Heart right ventricle (tissue), 16 donors: ENCODE results near the gene NAXD. TPM values are rescaled to one million over a fixed set of nuclear protein-coding genes. Genes with fewer than 3 reads are reported as not detected.

Experiments
- ATAC-seq, 8 donors: fragments of 200-7000 bp; cut with Tn5 transposase; one replicate each; pipeline ENCODE4 v1.9.1; 2020; ENCODE audit warnings: mild to moderate bottlenecking in 8 of 8, moderate library complexity in 8 of 8, moderate number of reproducible peaks in 1 of 8
- DNase-seq, 2 donors: peaks; one replicate each; pipeline ENCODE4 v3.0.0-alpha.2; 2020
- H3K27ac ChIP-seq, 10 donors: fragments of 200-600 bp; sonication (generic) in 2 of 10; one replicate each; pipeline versions ENCODE4 v1.5.0 to v1.8.0; 2020 to 2022; ENCODE audit warnings: mild to moderate bottlenecking in 3 of 10
- H3K27me3 ChIP-seq, 7 donors: fragments of 200-600 bp; one replicate each; pipeline ENCODE4 v1.8.0; 2021 to 2022; ENCODE audit warnings: mild to moderate bottlenecking in 2 of 7
- H3K36me3 ChIP-seq, 9 donors: fragments of 200-600 bp; sonication (generic) in 1 of 9; one replicate each; pipeline versions ENCODE4 v1.5.0 to v1.8.0; 2020 to 2022; ENCODE audit warnings: mild to moderate bottlenecking in 2 of 9
- H3K4me1 ChIP-seq, 9 donors: fragments of 200-600 bp; sonication (generic) in 1 of 9; one replicate each; pipeline versions ENCODE4 v1.5.0 to v1.8.0; 2020 to 2022; ENCODE audit warnings: mild to moderate bottlenecking in 4 of 9
- H3K4me3 ChIP-seq, 10 donors: fragments of 200-600 bp; sonication (generic) in 2 of 10; one replicate each; pipeline versions ENCODE4 v1.5.0 to v1.8.0; 2020 to 2022; ENCODE audit warnings: mild to moderate bottlenecking in 7 of 10, moderate library complexity in 2 of 10
- H3K9me3 ChIP-seq, 11 donors: fragments of 200-600 bp in 10 of 11; sonication (generic) in 2 of 11; one replicate each; pipeline versions ENCODE4 v1.5.0 to v1.8.0; 2013 to 2022; ENCODE audit warnings: mild to moderate bottlenecking in 2 of 11, control low read depth in 1 of 11, moderate library complexity in 1 of 11
- CTCF ChIP-seq, 9 donors: fragments of 200-600 bp; sonication (generic) in 2 of 9; IDR thresholded peaks; one replicate each; pipeline versions ENCODE4 v1.5.0 to v1.8.0; 2021 to 2022; ENCODE audit warnings: antibody characterized with exemption in 9 of 9, mild to moderate bottlenecking in 5 of 9, moderate library complexity in 1 of 9
- WGBS, 2 donors: extraction: QIAGEN DNeasy Blood & Tissue Kit; methylation state at CpG; one replicate each; pipeline ENCODE4 v1.1.7; 2013; ENCODE audit warnings: inconsistent platforms in 1 of 2; 5-methylcytosine and 5-hydroxymethylcytosine counted together
- intact Hi-C, 10 donors: fragments of 100-400 bp; cut with DNase I; formaldehyde crosslinking; loops; one replicate each; pipeline versions ENCODE4 v1.11.1 to v1.14.2; 2022
- polyA plus RNA-seq, 2 donors: library from polyadenylated mRNA; stranded (reverse); fragments of 200-250 nt; gene quantifications; one replicate each; pipeline ENCODE4 v1.2.3, GENCODE V29; 2013
- total RNA-seq, 10 donors: library from RNA; stranded (reverse); fragmentation: NEBNext Ultra II Directional in 3 of 10; extraction: Animal tissue kit (Norgen Biotek cat#: 25700) in 3 of 10; gene quantifications; one replicate each; pipeline versions ENCODE4 v1.2.1 to v1.2.4, GENCODE V29; 2021 to 2023
- donor health status: Arrhythmogenic right ventricular cardiomyopathy.
- donor health status: ischemic (EF 13 %, LVEDD 7.1; RV severe dilation, severe dysfunction).
- donor health status: healthy with polysubstance abuse.
- donor health status: DM: no; HTN: yes; CAD: no.
- donor health status: DM: no; HTN: no; CAD: no.
- donor health status: ischemic (EF 25% LVEDD 6.9; RV normal size, moderate dysfunction).
- donor health status: ischemic (EF 25% LVEDD 5.7; RV mildly dilated, moderate dysfunction).
- donor health status: healthy.
- donor health status: DM: yes; HTN: yes; CAD: no.
- donor health status: Ischemic cardiomyopathy.
- donor health status: ischemic (EF 35%, LVEDD 5.7; RV mildly dilated, moderate dysfunction).
- donor health status: nonischemic (EF 11% LVEDD 7.7; RV severe dilation, severe dysfunction).
- donor health status: DM: yes; HTN: yes; CAD: no.
- donor health status: PGD.
- donor health status: ischemic (EF 29% LVEDD 5.4; RV normal size, mild dysfunction).
- donor health status: nonischemic (EF 23%, LVEDD 6.1; RV moderate dilation, normal function).

NAXD gene
- total and polyA plus RNA-seq, 12 donors, result 22.1 to 43.4 (median 27.8) TPM

GRCh38 chr13:110662091-110662490, 46.7 kb downstream of the NAXD start:
- Histone ChIP-seq H3K27ac (no peak overlapping the region), H3K9me3 (peaks cover 0 to 27% (median 3%) of the 10 kb centered on the region in 11 donors), H3K4me3 (no peak overlapping the region), H3K4me1 (peaks cover 0 to 49% (median 0%) of the 10 kb centered on the region in 9 donors), H3K36me3 (peaks cover 0 to 96% (median 43%) of the 10 kb centered on the region in 9 donors), H3K27me3 (no peaks in the 10 kb centered on the region)
- no peak for ATAC-seq
- 97 to 99% methylated on average over 25 of the region's 25 CpGs for WGBS, 2 donors
- intact Hi-C loops, result no loop called here
- no peak for TF ChIP-seq CTCF (IDR thresholded peaks at IDR 0.05)
- no peak for DNase-seq

- TF ChIP-seq CTCF (IDR thresholded peaks at IDR 0.05), result no peak
- Histone ChIP-seq H3K36me3 (peaks cover 0 to 96% (median 45%) of the 10 kb centered on the region in 9 donors), H3K27ac (peak overlapping the region in 1 of 10 donors; percentile 77), H3K4me1 (peaks cover 0 to 41% (median 0%) of the 10 kb centered on the region in 9 donors), H3K27me3 (no peaks in the 10 kb centered on the region), H3K9me3 (peaks cover 0 to 23% (median 3%) of the 10 kb centered on the region in 11 donors), H3K4me3 (no peak overlapping the region)
- DNase-seq (no peak), ATAC-seq (no peak)
- WGBS, 2 donors, result 97 to 98% methylated on average over 16 of the region's 16 CpGs
- intact Hi-C loops, result no loop called here
Observed at GRCh38 chr13:110662777-110663443, 47.6 kb downstream of the NAXD start.

GRCh38 chr13:110663491-110663890, 48.1 kb downstream of the NAXD start:
- no peak for DNase-seq
- Histone ChIP-seq H3K9me3 (peaks cover 0 to 20% (median 3%) of the 10 kb centered on the region in 11 donors), H3K27me3 (no peaks in the 10 kb centered on the region), H3K27ac (peak overlapping the region in 1 of 10 donors; percentile 77), H3K4me3 (no peak overlapping the region), H3K36me3 (peaks cover 0 to 94% (median 45%) of the 10 kb centered on the region in 9 donors), H3K4me1 (peaks cover 0 to 35% (median 0%) of the 10 kb centered on the region in 9 donors)
- no peak for TF ChIP-seq CTCF (IDR thresholded peaks at IDR 0.05)
- ATAC-seq, result no peak
- intact Hi-C loops, result no loop called here
- WGBS, 2 donors, result 78 to 79% methylated on average over 7 of the region's 7 CpGs

- ATAC-seq, result no peak
- DNase-seq, result no peak
- H3K9me3 ChIP-seq, result peaks cover 0 to 16% (median 3%) of the 10 kb centered on the region in 11 donors
- intact Hi-C loops, result no loop called here
- H3K4me1 ChIP-seq, result peaks cover 0 to 29% (median 0%) of the 10 kb centered on the region in 9 donors
- peaks cover 0 to 96% (median 45%) of the 10 kb centered on the region in 9 donors for H3K36me3 ChIP-seq
- TF ChIP-seq CTCF (IDR thresholded peaks at IDR 0.05), result no peak
- WGBS, 2 donors, result 92 to 97% methylated on average over 7 of the region's 7 CpGs
- H3K27ac ChIP-seq, result peak overlapping the region in 1 of 10 donors; percentile 77
- H3K4me3 ChIP-seq, result no peak overlapping the region
- H3K27me3 ChIP-seq, result no peaks in the 10 kb centered on the region
Observed at GRCh38 chr13:110664041-110664440, 48.7 kb downstream of the NAXD start.
